Lung (tissue), 12 donors: ENCODE measurements around the gene GUCA2B. TPM values are rescaled to one million over a fixed set of nuclear protein-coding genes. Genes with fewer than 3 reads are reported as not detected.

Source experiments
- ATAC-seq: fragments of 200-7000 bp; cut with Tn5 transposase; one replicate; pipeline ENCODE4 v1.9.1; 2020; ENCODE audit warnings: moderate number of reproducible peaks; ENCODE audit not compliant: insufficient read depth, low FRiP score
- DNase-seq, 3 donors: peaks; one replicate each; pipeline ENCODE4 v3.0.0-alpha.2; 2013 to 2017
- H3K27ac ChIP-seq, 2 donors: one replicate each; pipeline ENCODE4 v1.5.1; 2013; ENCODE audit warnings: mild to moderate bottlenecking in 2 of 2, moderate library complexity in 2 of 2, control low read depth in 1 of 2, inconsistent platforms in 1 of 2, low read depth in 1 of 2, low read length in 1 of 2
- H3K27me3 ChIP-seq, 3 donors: one replicate each; pipeline ENCODE4 v1.5.1; 2013; ENCODE audit warnings: low read length in 2 of 3; ENCODE audit not compliant: control insufficient read depth in 3 of 3, insufficient read depth in 3 of 3
- H3K36me3 ChIP-seq, 4 donors: one replicate each; pipeline ENCODE4 v1.5.1; 2013; ENCODE audit warnings: low read length in 4 of 4, mild to moderate bottlenecking in 1 of 4, moderate library complexity in 1 of 4; ENCODE audit not compliant: control insufficient read depth in 4 of 4, insufficient read depth in 4 of 4
- H3K4me1 ChIP-seq, 5 donors: one replicate each; pipeline ENCODE4 v1.5.1; 2013; ENCODE audit warnings: low read length in 5 of 5, mild to moderate bottlenecking in 2 of 5, moderate library complexity in 1 of 5; ENCODE audit not compliant: control insufficient read depth in 5 of 5, insufficient read depth in 5 of 5
- H3K4me3 ChIP-seq: one replicate; pipeline ENCODE4 v1.5.1; 2013; ENCODE audit warnings: mild to moderate bottlenecking, control low read depth, moderate library complexity
- H3K9ac ChIP-seq, 2 donors: one replicate each; pipeline ENCODE4 v1.5.1; 2013; ENCODE audit warnings: low read length in 2 of 2, control low read depth in 1 of 2; ENCODE audit not compliant: insufficient read depth in 1 of 2
- H3K9me3 ChIP-seq, 4 donors: one replicate each; pipeline ENCODE4 v1.5.1; 2013; ENCODE audit warnings: low read length in 3 of 4, mild to moderate bottlenecking in 1 of 4, moderate library complexity in 1 of 4; ENCODE audit not compliant: control insufficient read depth in 4 of 4, insufficient read depth in 3 of 4
- WGBS, 2 donors: extraction: QIAGEN DNeasy Blood & Tissue Kit; methylation state at CpG; one replicate each; pipeline ENCODE4 v1.1.7; 2013; 5-methylcytosine and 5-hydroxymethylcytosine counted together
- polyA plus RNA-seq, 2 donors: library from polyadenylated mRNA; stranded (reverse); fragments of 200-250 nt; gene quantifications; one replicate each; pipeline ENCODE4 v1.2.1, GENCODE V29; 2013
- total RNA-seq, 2 donors: library from RNA; depleted of rRNA in 1 of 2; stranded (reverse); fragments of >200 nt in 1 of 2; gene quantifications; one replicate each; pipeline ENCODE4 v1.2.1, GENCODE V29; 2014 to 2021
- TF ChIP-seq, protein P1 (sequence below): IDR thresholded peaks from 2 replicates; pipeline ENCODE4 v1.5.1; 2012; ENCODE audit warnings: mild to moderate bottlenecking; ENCODE audit errors: control extremely low read depth, extremely low read depth
- donor health status: control.
- donor health status: control.
- donor health status: Bipolar disorder and iron deficiency.
- donor health status: healthy.
- donor health status: DM: yes; HTN: yes; CAD: no.

GUCA2B gene
- total and polyA plus RNA-seq, 4 donors = not detected

DNA sequence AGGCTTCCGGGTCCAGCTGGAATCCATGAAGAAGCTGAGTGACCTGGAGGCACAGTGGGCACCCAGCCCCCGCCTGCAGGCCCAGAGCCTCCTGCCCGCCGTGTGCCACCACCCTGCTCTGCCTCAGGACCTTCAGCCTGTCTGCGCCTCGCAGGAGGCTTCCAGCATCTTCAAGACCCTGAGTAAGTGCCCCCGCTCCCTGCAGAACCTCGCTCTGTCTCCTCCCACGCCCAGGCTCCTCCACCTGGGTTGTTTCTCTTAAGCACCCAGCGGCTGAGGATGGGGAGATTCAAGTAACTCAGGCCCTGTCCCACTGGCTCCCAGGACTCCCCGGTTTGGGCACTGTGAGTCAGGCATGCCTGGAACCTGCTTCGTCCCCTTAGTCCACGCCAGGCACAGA, 1.5 kb downstream of the GUCA2B start:
- H3K9me3 ChIP-seq = no peaks in the 10 kb centered on the region
- no peaks in the 10 kb centered on the region for H3K36me3 ChIP-seq
- ATAC-seq (no peak), DNase-seq (no peak)
- H3K27me3 ChIP-seq = no peaks in the 10 kb centered on the region
- no peak overlapping the region for H3K27ac ChIP-seq
- no peaks in the 10 kb centered on the region for H3K4me1 ChIP-seq
- no peak overlapping the region for H3K9ac ChIP-seq
- 92 to 97% methylated on average over 13 of the region's 13 CpGs for WGBS, 2 donors
- TF ChIP-seq, protein P1, sequence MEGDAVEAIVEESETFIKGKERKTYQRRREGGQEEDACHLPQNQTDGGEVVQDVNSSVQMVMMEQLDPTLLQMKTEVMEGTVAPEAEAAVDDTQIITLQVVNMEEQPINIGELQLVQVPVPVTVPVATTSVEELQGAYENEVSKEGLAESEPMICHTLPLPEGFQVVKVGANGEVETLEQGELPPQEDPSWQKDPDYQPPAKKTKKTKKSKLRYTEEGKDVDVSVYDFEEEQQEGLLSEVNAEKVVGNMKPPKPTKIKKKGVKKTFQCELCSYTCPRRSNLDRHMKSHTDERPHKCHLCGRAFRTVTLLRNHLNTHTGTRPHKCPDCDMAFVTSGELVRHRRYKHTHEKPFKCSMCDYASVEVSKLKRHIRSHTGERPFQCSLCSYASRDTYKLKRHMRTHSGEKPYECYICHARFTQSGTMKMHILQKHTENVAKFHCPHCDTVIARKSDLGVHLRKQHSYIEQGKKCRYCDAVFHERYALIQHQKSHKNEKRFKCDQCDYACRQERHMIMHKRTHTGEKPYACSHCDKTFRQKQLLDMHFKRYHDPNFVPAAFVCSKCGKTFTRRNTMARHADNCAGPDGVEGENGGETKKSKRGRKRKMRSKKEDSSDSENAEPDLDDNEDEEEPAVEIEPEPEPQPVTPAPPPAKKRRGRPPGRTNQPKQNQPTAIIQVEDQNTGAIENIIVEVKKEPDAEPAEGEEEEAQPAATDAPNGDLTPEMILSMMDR = no peak
- no peak overlapping the region for H3K4me3 ChIP-seq

GRCh38 chr1:42155362-42155761, 2.2 kb downstream of the GUCA2B start:
- 91 to 95% methylated on average over 12 of the region's 12 CpGs for whole genome bisulfite sequencing, 2 donors
- Histone ChIP-seq H3K4me3 (no peak overlapping the region), H3K36me3 (no peaks in the 10 kb centered on the region), H3K27me3 (no peaks in the 10 kb centered on the region), H3K27ac (no peak overlapping the region), H3K4me1 (no peaks in the 10 kb centered on the region), H3K9me3 (no peaks in the 10 kb centered on the region), H3K9ac (no peak overlapping the region)
- TF ChIP-seq, protein P1 = no peak
- ATAC-seq = no peak
- no peak for DNase-seq

GRCh38 chr1:42157667-42158066, 4.5 kb downstream of the GUCA2B start:
- H3K9me3 ChIP-seq = peaks cover 0 to 5% (median 1%) of the 10 kb centered on the region in 4 donors
- no peaks in the 10 kb centered on the region for H3K4me1 ChIP-seq
- TF ChIP-seq, protein P1 = no peak
- H3K9ac ChIP-seq = no peak overlapping the region
- no peaks in the 10 kb centered on the region for H3K36me3 ChIP-seq
- 45 to 59% methylated on average over 7 of the region's 7 CpGs for WGBS, 2 donors
- H3K4me3 ChIP-seq = no peak overlapping the region
- no peak for DNase-seq
- no peaks in the 10 kb centered on the region for H3K27me3 ChIP-seq
- H3K27ac ChIP-seq = no peak overlapping the region
- no peak for ATAC-seq

- Histone ChIP-seq H3K9ac (no peak overlapping the region), H3K9me3 (peaks cover 0 to 5% (median 1%) of the 10 kb centered on the region in 4 donors), H3K4me3 (no peak overlapping the region), H3K27me3 (no peaks in the 10 kb centered on the region), H3K27ac (no peak overlapping the region), H3K36me3 (no peaks in the 10 kb centered on the region), H3K4me1 (no peaks in the 10 kb centered on the region)
- 82 to 87% methylated on average over 2 of the region's 2 CpGs for WGBS, 2 donors
- TF ChIP-seq, protein P1 = no peak
- ATAC-seq = no peak
- no peak for DNase-seq
Measured at GRCh38 chr1:42158189-42158588, 5.0 kb downstream of the GUCA2B start.
